Neural cell (in vitro differentiated cells): Measurements from ENCODE around the gene ZNF521. TPM values are rescaled to one million over a fixed set of nuclear protein-coding genes. Genes with fewer than 3 reads are reported as not detected.

Experiments
- H2AFZ ChIP-seq: fragments of 200-600, 300-800 bp; sonication (generic), shearing (Covaris generic); 2 replicates; pipeline ENCODE4 v1.6.0; 2014; ENCODE audit warnings: low read depth, mild to moderate bottlenecking, antibody characterized with exemption, low read length, moderate library complexity
- H3F3A ChIP-seq: fragments of 200-600 bp; shearing (Covaris generic); 2 replicates; pipeline ENCODE4 v1.6.1; 2016; ENCODE audit warnings: mild to moderate bottlenecking, moderate library complexity, mixed read lengths, antibody characterized with exemption, low read length; ENCODE audit not compliant: insufficient read depth, poor library complexity, severe bottlenecking
- H3K27ac ChIP-seq: fragments of 200-600, 300-800 bp; sonication (generic), shearing (Covaris generic); 2 replicates; pipeline ENCODE4 v1.5.1; 2014; ENCODE audit warnings: mild to moderate bottlenecking, low read length, moderate library complexity
- H3K27me3 ChIP-seq: fragments of 300-800, 200-600 bp; sonication (generic), shearing (Covaris generic); 2 replicates; pipeline ENCODE4 v1.6.0; 2014; ENCODE audit warnings: mild to moderate bottlenecking, low read depth, low read length, moderate library complexity; ENCODE audit not compliant: insufficient read depth
- H3K36me3 ChIP-seq: fragments of 300-800, 200-600 bp; sonication (generic), shearing (Covaris generic); 2 replicates; pipeline ENCODE4 v1.5.1; 2014; ENCODE audit warnings: mild to moderate bottlenecking, antibody characterized with exemption, low read length, moderate library complexity; ENCODE audit not compliant: insufficient read depth
- H3K4me2 ChIP-seq: fragments of 300-800, 200-600 bp; sonication (generic), shearing (Covaris generic); 2 replicates; pipeline ENCODE4 v1.6.0; 2014; ENCODE audit warnings: mild to moderate bottlenecking, low read length
- H3K4me3 ChIP-seq: fragments of 300-800, 200-600 bp; sonication (generic), shearing (Covaris generic); 2 replicates; pipeline ENCODE4 v1.5.1; 2014; ENCODE audit warnings: mild to moderate bottlenecking, low read length, moderate library complexity
- H3K79me2 ChIP-seq: fragments of 200-600 bp; shearing (Covaris generic); replicated peaks from 2 replicates; pipeline ENCODE4 v1.6.0; 2014; ENCODE audit warnings: mild to moderate bottlenecking, low read length, moderate library complexity; ENCODE audit not compliant: insufficient read depth
- H3K9ac ChIP-seq: fragments of 300-800, 200-600 bp; sonication (generic), shearing (Covaris generic); 2 replicates; pipeline ENCODE4 v1.6.1; 2016; ENCODE audit warnings: mild to moderate bottlenecking, low read length, mixed read lengths
- H3K9me2 ChIP-seq: fragments of 200-600 bp; shearing (Covaris generic); 2 replicates; pipeline ENCODE4 v1.6.1; 2016; ENCODE audit warnings: mild to moderate bottlenecking, low read length, mixed read lengths; ENCODE audit not compliant: insufficient read depth
- H3K9me3 ChIP-seq: fragments of 200-600, 300-800 bp; sonication (generic), shearing (Covaris generic); 2 replicates; pipeline ENCODE4 v1.6.1; 2016; ENCODE audit warnings: mild to moderate bottlenecking, mixed run types, low read length, moderate library complexity, mixed read lengths
- H4K20me1 ChIP-seq: fragments of 200-600 bp; shearing (Covaris generic); 2 replicates; pipeline ENCODE4 v1.6.1; 2016; ENCODE audit warnings: mild to moderate bottlenecking, mixed run types; ENCODE audit not compliant: insufficient read depth
- EP300 ChIP-seq: fragments of 450-650 bp; conservative IDR thresholded peaks from 2 replicates; pipeline ENCODE4 v1.6.1; 2014; ENCODE audit warnings: antibody characterized with exemption, mild to moderate bottlenecking, moderate library complexity; ENCODE audit not compliant: poor library complexity, severe bottlenecking
- EZH2 ChIP-seq: fragments of 200-600, 300-800 bp; shearing (Covaris generic), sonication (generic); IDR thresholded peaks from 2 replicates; pipeline ENCODE4 v1.6.1; 2014; ENCODE audit warnings: antibody characterized with exemption, low read length, borderline replicate concordance, mild to moderate bottlenecking; ENCODE audit not compliant: insufficient read depth, poor library complexity, severe bottlenecking
- MXI1 ChIP-seq: fragments of 450-650 bp; conservative IDR thresholded peaks from 2 replicates; pipeline ENCODE4 v1.6.1; 2014; ENCODE audit warnings: antibody characterized with exemption, mild to moderate bottlenecking; ENCODE audit not compliant: poor library complexity, severe bottlenecking
- POLR2AphosphoS5 ChIP-seq: IDR thresholded peaks from 2 replicates; pipeline ENCODE4 v1.6.1; 2012
- RAD21 ChIP-seq: fragments of 450-650 bp; conservative IDR thresholded peaks from 2 replicates; pipeline ENCODE4 v1.6.1; 2014; ENCODE audit warnings: antibody characterized with exemption, mild to moderate bottlenecking, moderate library complexity
- SMC3 ChIP-seq: fragments of 450-650 bp; conservative IDR thresholded peaks from 2 replicates; pipeline ENCODE4 v1.6.1; 2014; ENCODE audit warnings: antibody characterized with exemption, mild to moderate bottlenecking, moderate library complexity; ENCODE audit not compliant: poor library complexity
- TAF1 ChIP-seq: IDR thresholded peaks from 2 replicates; pipeline ENCODE4 v1.6.1; 2012; ENCODE audit warnings: low read depth
- polyA plus RNA-seq: library from polyadenylated mRNA; depleted of rRNA; stranded (reverse); fragments of >200 nt; gene quantifications from 2 replicates; pipeline ENCODE4 v1.2.3, GENCODE V29; 2014
- TF ChIP-seq, protein P1 (sequence below): IDR thresholded peaks from 2 replicates; pipeline ENCODE4 v1.6.1; 2012; ENCODE audit warnings: borderline replicate concordance
- TF ChIP-seq, protein P2 (sequence below): fragments of 450-650 bp; IDR thresholded peaks from 2 replicates; pipeline ENCODE4 v1.5.1; 2014; ENCODE audit warnings: antibody characterized with exemption, mild to moderate bottlenecking, moderate library complexity; ENCODE audit not compliant: poor library complexity, severe bottlenecking

ZNF521 gene
- polyA plus RNA-seq, 1 donor from 2014 or later, result 101 TPM

GRCh38 chr18:25288340-25288938 lies 63.5 kb downstream of the ZNF521 start:
- Histone ChIP-seq H3K9me2 (no peaks in the 10 kb centered on the region), H3K9ac (peak overlapping the region; percentile 14), H3K27ac (peak overlapping the region; percentile 68)

DNA sequence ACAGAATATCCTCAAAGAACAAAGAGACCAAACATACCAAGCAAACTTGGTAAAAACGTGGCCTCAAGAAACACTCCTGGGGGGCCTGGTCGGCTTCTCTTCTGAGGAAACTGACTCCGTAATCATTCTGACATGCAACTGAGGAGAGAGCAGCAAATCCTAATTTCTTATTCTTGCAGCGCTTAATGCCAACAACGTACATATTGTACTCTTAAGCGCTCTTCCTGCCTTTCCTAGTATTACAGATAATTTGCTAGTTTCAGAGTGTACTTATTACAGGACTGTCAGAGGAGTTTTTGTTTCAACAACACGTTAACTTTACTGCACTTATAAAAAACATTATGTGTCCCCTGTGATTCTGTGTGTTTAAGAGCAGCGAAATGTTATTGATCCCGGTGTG lies 64.9 kb downstream of the ZNF521 start:
- TF ChIP-seq SMC3, result no peak
- TF ChIP-seq EP300, result no peak
- TF ChIP-seq TAF1, result no peak
- no peak for TF ChIP-seq POLR2AphosphoS5
- TF ChIP-seq RAD21, result no peak
- TF ChIP-seq, protein P1, sequence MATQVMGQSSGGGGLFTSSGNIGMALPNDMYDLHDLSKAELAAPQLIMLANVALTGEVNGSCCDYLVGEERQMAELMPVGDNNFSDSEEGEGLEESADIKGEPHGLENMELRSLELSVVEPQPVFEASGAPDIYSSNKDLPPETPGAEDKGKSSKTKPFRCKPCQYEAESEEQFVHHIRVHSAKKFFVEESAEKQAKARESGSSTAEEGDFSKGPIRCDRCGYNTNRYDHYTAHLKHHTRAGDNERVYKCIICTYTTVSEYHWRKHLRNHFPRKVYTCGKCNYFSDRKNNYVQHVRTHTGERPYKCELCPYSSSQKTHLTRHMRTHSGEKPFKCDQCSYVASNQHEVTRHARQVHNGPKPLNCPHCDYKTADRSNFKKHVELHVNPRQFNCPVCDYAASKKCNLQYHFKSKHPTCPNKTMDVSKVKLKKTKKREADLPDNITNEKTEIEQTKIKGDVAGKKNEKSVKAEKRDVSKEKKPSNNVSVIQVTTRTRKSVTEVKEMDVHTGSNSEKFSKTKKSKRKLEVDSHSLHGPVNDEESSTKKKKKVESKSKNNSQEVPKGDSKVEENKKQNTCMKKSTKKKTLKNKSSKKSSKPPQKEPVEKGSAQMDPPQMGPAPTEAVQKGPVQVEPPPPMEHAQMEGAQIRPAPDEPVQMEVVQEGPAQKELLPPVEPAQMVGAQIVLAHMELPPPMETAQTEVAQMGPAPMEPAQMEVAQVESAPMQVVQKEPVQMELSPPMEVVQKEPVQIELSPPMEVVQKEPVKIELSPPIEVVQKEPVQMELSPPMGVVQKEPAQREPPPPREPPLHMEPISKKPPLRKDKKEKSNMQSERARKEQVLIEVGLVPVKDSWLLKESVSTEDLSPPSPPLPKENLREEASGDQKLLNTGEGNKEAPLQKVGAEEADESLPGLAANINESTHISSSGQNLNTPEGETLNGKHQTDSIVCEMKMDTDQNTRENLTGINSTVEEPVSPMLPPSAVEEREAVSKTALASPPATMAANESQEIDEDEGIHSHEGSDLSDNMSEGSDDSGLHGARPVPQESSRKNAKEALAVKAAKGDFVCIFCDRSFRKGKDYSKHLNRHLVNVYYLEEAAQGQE, result no peak
- TF ChIP-seq, protein P2, sequence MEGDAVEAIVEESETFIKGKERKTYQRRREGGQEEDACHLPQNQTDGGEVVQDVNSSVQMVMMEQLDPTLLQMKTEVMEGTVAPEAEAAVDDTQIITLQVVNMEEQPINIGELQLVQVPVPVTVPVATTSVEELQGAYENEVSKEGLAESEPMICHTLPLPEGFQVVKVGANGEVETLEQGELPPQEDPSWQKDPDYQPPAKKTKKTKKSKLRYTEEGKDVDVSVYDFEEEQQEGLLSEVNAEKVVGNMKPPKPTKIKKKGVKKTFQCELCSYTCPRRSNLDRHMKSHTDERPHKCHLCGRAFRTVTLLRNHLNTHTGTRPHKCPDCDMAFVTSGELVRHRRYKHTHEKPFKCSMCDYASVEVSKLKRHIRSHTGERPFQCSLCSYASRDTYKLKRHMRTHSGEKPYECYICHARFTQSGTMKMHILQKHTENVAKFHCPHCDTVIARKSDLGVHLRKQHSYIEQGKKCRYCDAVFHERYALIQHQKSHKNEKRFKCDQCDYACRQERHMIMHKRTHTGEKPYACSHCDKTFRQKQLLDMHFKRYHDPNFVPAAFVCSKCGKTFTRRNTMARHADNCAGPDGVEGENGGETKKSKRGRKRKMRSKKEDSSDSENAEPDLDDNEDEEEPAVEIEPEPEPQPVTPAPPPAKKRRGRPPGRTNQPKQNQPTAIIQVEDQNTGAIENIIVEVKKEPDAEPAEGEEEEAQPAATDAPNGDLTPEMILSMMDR, result no peak
- TF ChIP-seq MXI1, result no peak
- TF ChIP-seq EZH2, result no peak
- Histone ChIP-seq H4K20me1 (no peaks in the 10 kb centered on the region), H3K4me2 (peak overlapping the region; percentile 74)

More at GRCh38 chr18:25288340-25288938, 63.5 kb downstream of the ZNF521 start:
- TF ChIP-seq EZH2 (no peak), POLR2AphosphoS5 (peak; percentile 36)
- TF ChIP-seq, protein P1, result peak; percentile 86
- Histone ChIP-seq H2AFZ (no peak overlapping the region), H3K36me3 (no peaks in the 10 kb centered on the region), H3K79me2 (peaks cover 34% of the 10 kb centered on the region), H3K4me2 (peak overlapping the region; percentile 14), H3F3A (peaks cover 15% of the 10 kb centered on the region), H3K4me3 (peak overlapping the region; percentile 22), H3K9me3 (no peaks in the 10 kb centered on the region), H3K27me3 (no peaks in the 10 kb centered on the region), H4K20me1 (no peaks in the 10 kb centered on the region)

More for the DNA sequence above, 64.9 kb downstream of the ZNF521 start:
- Histone ChIP-seq H3K9me2 (no peaks in the 10 kb centered on the region), H3K9me3 (no peaks in the 10 kb centered on the region), H3K9ac (no peak overlapping the region), H3K27me3 (no peaks in the 10 kb centered on the region), H3F3A (peaks cover 20% of the 10 kb centered on the region), H3K36me3 (no peaks in the 10 kb centered on the region), H2AFZ (no peak overlapping the region), H3K79me2 (peaks cover 29% of the 10 kb centered on the region), H3K27ac (peak overlapping the region; percentile 68), H3K4me3 (peak overlapping the region; percentile 53)
